ENCODE results near the gene DYNC1I2.
A peak's percentile ranks its signal among the peaks of the same experiment; 100 is the strongest.

The DYNC1I2 gene

GRCh38 chr2:171785450-171785849 is 98.2 kb downstream of the DYNC1I2 start:
- no peak for DNase-seq

GRCh38 chr2:171787333-171788072 is 100.2 kb downstream of the DYNC1I2 start:
- DNase-seq, result no peak

- no peak for DNase-seq
Observed at GRCh38 chr2:171788316-171788993, 101.2 kb downstream of the DYNC1I2 start.

- DNase-seq, result no peak
Observed at GRCh38 chr2:171789956-171790355, 102.7 kb downstream of the DYNC1I2 start.

- no peak for DNase-seq
Observed at GRCh38 chr2:171791361-171791760, 104.1 kb downstream of the DYNC1I2 start.

GRCh38 chr2:171792157-171792556 is 104.9 kb downstream of the DYNC1I2 start:
- no peak for DNase-seq

- no peak for DNase-seq
Observed at GRCh38 chr2:171792886-171793580, 105.8 kb downstream of the DYNC1I2 start.

- DNase-seq, result peak; percentile 31
Observed at GRCh38 chr2:171793691-171794678, 106.7 kb downstream of the DYNC1I2 start.

GRCh38 chr2:171794918-171795317 is 107.6 kb downstream of the DYNC1I2 start:
- no peak for DNase-seq
